ENCODE results near the gene ACOT12.

The ACOT12 gene

DNA sequence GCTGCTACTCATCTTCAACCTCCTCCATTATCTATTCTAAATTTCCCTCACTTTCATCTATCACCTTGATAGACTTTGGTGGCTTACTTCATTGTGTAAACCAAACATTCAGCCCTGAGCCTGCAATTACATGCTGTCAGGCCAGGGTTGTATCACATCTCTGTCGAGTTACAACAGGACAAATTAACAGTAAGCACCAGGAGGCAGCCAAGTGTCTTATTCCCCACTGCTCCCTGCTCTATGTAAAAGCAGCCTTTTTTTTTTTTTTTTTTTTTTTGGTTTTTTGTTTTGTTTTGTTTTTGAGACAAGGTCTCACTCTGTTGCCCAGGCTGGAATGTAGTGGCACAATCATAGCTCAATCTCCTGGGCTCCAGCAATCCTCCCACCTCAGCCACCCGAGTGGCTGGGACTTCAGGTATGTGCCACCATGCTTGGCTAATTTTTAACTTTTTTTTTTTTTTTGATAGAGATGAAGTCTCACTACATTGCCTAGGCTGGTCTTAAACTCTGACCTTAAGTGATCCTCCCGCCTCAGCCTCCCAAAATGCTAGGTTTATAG is 107.8 kb downstream of the ACOT12 start:
- peak; percentile 15 for DNase-seq

DNA sequence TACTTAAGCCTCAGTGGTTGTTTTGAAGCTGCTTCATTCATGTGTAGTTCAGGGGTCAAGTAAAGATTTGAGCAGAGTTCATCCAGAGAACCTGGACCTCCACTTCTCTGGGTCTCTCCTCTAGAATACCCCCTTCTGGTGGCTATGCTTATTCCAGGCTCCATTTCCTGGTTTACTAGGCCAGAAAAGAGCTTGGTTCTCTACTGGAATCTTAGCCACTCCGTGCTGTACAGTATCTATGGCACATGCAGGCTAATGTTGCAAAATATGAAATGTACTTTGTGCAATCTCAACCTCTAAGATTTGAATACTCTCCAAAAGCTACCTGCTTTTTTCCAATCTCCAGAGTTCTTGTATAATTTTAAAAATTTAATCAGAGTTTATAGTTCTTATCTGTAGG is 110.0 kb downstream of the ACOT12 start:
- no peak for DNase-seq

Data from HCEC 1CT (cell line).